ENCODE results near the gene COL23A1.

Gene COL23A1

GRCh38 chr5:178223828-178224335 is 366.3 kb downstream of the COL23A1 start:
- H3K4me3 ChIP-seq (ENCODE audit: low read depth, low read length) = no peak overlapping the region
- TF ChIP-seq, protein P1, sequence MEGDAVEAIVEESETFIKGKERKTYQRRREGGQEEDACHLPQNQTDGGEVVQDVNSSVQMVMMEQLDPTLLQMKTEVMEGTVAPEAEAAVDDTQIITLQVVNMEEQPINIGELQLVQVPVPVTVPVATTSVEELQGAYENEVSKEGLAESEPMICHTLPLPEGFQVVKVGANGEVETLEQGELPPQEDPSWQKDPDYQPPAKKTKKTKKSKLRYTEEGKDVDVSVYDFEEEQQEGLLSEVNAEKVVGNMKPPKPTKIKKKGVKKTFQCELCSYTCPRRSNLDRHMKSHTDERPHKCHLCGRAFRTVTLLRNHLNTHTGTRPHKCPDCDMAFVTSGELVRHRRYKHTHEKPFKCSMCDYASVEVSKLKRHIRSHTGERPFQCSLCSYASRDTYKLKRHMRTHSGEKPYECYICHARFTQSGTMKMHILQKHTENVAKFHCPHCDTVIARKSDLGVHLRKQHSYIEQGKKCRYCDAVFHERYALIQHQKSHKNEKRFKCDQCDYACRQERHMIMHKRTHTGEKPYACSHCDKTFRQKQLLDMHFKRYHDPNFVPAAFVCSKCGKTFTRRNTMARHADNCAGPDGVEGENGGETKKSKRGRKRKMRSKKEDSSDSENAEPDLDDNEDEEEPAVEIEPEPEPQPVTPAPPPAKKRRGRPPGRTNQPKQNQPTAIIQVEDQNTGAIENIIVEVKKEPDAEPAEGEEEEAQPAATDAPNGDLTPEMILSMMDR (IDR thresholded peaks at IDR 0.05; ENCODE audit: low read depth, low read length, missing control alignments) = no peak
- DNase-seq (ENCODE audit: low read depth) = no peak

- TF ChIP-seq, protein P1 (IDR thresholded peaks at IDR 0.05; ENCODE audit: low read depth, low read length, missing control alignments) = no peak
- no peak for DNase-seq (ENCODE audit: low read depth)
- no peak overlapping the region for H3K4me3 ChIP-seq (ENCODE audit: low read depth, low read length)
Measured at GRCh38 chr5:178223196-178223773, 366.9 kb downstream of the COL23A1 start.

DNA sequence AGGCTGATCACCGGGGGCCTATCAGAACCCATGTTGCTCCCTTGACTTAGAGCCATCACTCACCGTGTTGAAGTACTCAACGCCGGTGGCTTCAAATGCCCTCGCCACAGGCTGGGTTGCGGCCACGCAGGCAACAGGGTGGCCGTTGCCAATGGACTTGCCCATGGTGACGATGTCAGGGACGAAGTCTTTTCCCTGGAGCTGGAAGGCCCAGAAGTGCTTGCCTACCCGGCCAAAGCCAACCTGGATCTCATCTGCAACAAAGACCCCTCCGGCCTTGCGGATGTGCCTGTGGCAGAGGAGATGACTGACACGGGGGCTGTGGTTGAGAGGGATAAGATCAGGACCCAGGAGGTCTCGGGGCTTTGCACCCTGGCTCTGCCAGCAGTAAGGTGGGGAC is 367.9 kb downstream of the COL23A1 start:
- H3K4me3 ChIP-seq (ENCODE audit: low read depth, low read length) = no peak overlapping the region
- TF ChIP-seq, protein P1 (IDR thresholded peaks at IDR 0.05; ENCODE audit: low read depth, low read length, missing control alignments) = no peak
- no peak for DNase-seq (ENCODE audit: low read depth)

GRCh38 chr5:178221853-178222252 is 368.3 kb downstream of the COL23A1 start:
- TF ChIP-seq, protein P1 (IDR thresholded peaks at IDR 0.05; ENCODE audit: low read depth, low read length, missing control alignments) = no peak

DNA sequence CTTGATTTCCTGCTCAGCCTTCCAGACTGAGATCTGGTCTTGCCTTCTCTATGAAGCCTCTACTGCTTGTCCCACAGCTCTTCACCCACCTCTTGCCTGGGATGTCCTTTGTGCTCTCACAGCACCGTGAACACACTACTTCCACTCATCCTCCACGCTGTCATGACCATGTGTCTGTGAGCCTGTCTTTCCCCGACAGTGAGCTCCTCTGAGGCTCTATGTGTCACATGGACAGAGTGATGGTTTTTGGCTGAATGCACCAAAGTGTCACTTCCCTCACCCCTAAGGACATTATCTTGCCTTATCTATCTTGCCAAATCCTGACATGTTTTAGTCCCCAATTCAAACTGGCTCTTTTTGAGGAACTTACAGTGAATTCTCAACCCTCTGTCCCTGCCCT is 368.9 kb downstream of the COL23A1 start:
- no peak overlapping the region for H3K4me3 ChIP-seq (ENCODE audit: low read depth, low read length)
- no peak for DNase-seq (ENCODE audit: low read depth)
- TF ChIP-seq, protein P1 (IDR thresholded peaks at IDR 0.05; ENCODE audit: low read depth, low read length, missing control alignments) = no peak

More at GRCh38 chr5:178221853-178222252, 368.3 kb downstream of the COL23A1 start:
- DNase-seq (ENCODE audit: low read depth) = no peak
- no peak overlapping the region for H3K4me3 ChIP-seq (ENCODE audit: low read depth, low read length)

DNA sequence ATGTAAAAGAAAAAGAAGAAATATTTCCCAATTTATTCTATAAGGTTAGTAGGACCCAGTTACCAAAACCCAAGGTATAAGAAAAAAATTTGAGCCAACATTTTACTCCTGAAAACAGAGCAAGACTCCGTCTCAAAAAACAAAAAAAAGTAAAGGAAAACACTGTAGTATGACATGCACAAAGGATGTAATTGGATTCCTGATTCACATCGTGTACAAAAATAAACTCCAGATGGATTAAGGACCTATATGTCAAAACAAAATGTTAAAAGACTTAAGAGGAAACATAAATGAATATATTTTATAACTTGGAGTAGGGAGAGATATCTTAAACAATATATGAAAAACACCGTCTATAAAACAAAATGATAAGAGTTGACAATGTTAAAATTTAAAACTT is 371.4 kb downstream of the COL23A1 start:
- H3K4me3 ChIP-seq (ENCODE audit: low read depth, low read length) = no peak overlapping the region
- no peak for DNase-seq (ENCODE audit: low read depth)
- TF ChIP-seq, protein P1 (IDR thresholded peaks at IDR 0.05; ENCODE audit: low read depth, low read length, missing control alignments) = no peak

GRCh38 chr5:178218237-178218776 is 371.9 kb downstream of the COL23A1 start:
- TF ChIP-seq, protein P1 (IDR thresholded peaks at IDR 0.05; ENCODE audit: low read depth, low read length, missing control alignments) = no peak
- H3K4me3 ChIP-seq (ENCODE audit: low read depth, low read length) = no peak overlapping the region
- DNase-seq (ENCODE audit: low read depth) = no peak
